PC-9 (cell line): ENCODE results near the gene RUNX1. TPM values are rescaled to one million over a fixed set of nuclear protein-coding genes. Genes with fewer than 3 reads are reported as not detected.
A peak's percentile ranks its signal among the peaks of the same experiment; 100 is the strongest.

Experiments used
- BruUV-seq: library from RNA; stranded (reverse); fragments of 400-500 nt; replicated peaks from 2 replicates; lab custom pipeline; 2021; lab: Mats Ljungman, UMichigan
- CTCF ChIA-PET: fragments of 300-600 bp; sonication (Branson Sonifier 250); formaldehyde crosslinking; loops from one replicate; lab custom pipeline; 2022; ENCODE audit warnings: antibody characterized with exemption; lab: Charles Lee
- POLR2A ChIA-PET: fragments of 300-600 bp; sonication (Branson Sonifier 250); formaldehyde crosslinking; loops from one replicate; lab custom pipeline; 2022; ENCODE audit warnings: antibody characterized with exemption; ENCODE audit not compliant: unreplicated experiment; lab: Charles Lee
- DNase-seq, 2 experiments: peaks; one replicate each; pipeline versions ENCODE4 v3.0.0 to v3.0.0-alpha.2; 2015 to 2022; ENCODE audit warnings: mixed read lengths in 1 of 2
- H2AFZ ChIP-seq: fragments of 200-600 bp; sonication (generic); 2 replicates; pipeline ENCODE4 v1.8.1; 2017; ENCODE audit warnings: antibody characterized with exemption
- H3F3A ChIP-seq: fragments of 200-600 bp; sonication (generic); 2 replicates; pipeline ENCODE4 v1.8.1; 2017; ENCODE audit warnings: antibody characterized with exemption, mild to moderate bottlenecking, low read depth; ENCODE audit not compliant: insufficient read depth
- H3K27ac ChIP-seq: fragments of 200-600 bp; sonication (generic); 2 replicates; pipeline ENCODE4 v1.6.1; 2016; ENCODE audit warnings: mixed run types
- H3K27me3 ChIP-seq: fragments of 200-600 bp; sonication (generic); 2 replicates; pipeline ENCODE4 v1.6.1; 2016; ENCODE audit warnings: low read depth, mixed run types; ENCODE audit not compliant: insufficient read depth
- H3K36me3 ChIP-seq: fragments of 200-600 bp; sonication (generic); 2 replicates; pipeline ENCODE4 v1.6.1; 2016; ENCODE audit warnings: low read depth, mixed run types
- H3K4me1 ChIP-seq: fragments of 200-600 bp; sonication (generic); replicated peaks from 2 replicates; pipeline ENCODE4 v1.6.1; 2016; ENCODE audit warnings: mixed run types; ENCODE audit not compliant: insufficient read depth
- H3K4me2 ChIP-seq: fragments of 200-600 bp; sonication (generic); 2 replicates; pipeline ENCODE4 v1.6.1; 2017; ENCODE audit warnings: mixed run types
- H3K4me3 ChIP-seq: fragments of 200-600 bp; sonication (generic); 2 replicates; pipeline ENCODE4 v1.6.1; 2016; ENCODE audit warnings: mixed run types
- H3K79me2 ChIP-seq: fragments of 200-600 bp; sonication (generic); 2 replicates; pipeline ENCODE4 v1.6.1; 2017; ENCODE audit warnings: low read depth, mixed run types
- H3K9me2 ChIP-seq: fragments of 200-600 bp; sonication (generic); 2 replicates; pipeline ENCODE4 v1.8.1; 2017; ENCODE audit warnings: mild to moderate bottlenecking; ENCODE audit not compliant: insufficient read depth
- H3K9me3 ChIP-seq: fragments of 200-600 bp; sonication (generic); 2 replicates; pipeline ENCODE4 v1.8.1; 2016; ENCODE audit warnings: low read depth; ENCODE audit not compliant: insufficient read depth
- H4K20me1 ChIP-seq: fragments of 200-600 bp; sonication (generic); 2 replicates; pipeline ENCODE4 v1.8.1; 2017; ENCODE audit not compliant: insufficient read depth
- EZH2 ChIP-seq: fragments of 200-600 bp; sonication (generic); IDR thresholded peaks from 2 replicates; pipeline ENCODE4 v1.8.0; 2017; ENCODE audit warnings: antibody characterized with exemption, low read depth
- intact Hi-C: fragments of 100-400 bp; cut with micrococcal nuclease; formaldehyde crosslinking; loops from one replicate; pipeline ENCODE4 v1.10.0; 2022; ENCODE audit not compliant: unreplicated experiment
- total RNA-seq: library from RNA; stranded (reverse); gene quantifications from 2 replicates; pipeline ENCODE4 v1.2.3, GENCODE V29; 2021
- TF ChIP-seq, protein P1 (sequence below): fragments of 200-600 bp; sonication (generic); conservative IDR thresholded peaks from 2 replicates; pipeline ENCODE4 v1.6.1; 2017; ENCODE audit warnings: mixed run types, antibody characterized with exemption, mild to moderate bottlenecking, moderate library complexity

RUNX1 gene
- total RNA-seq, 1 experiment from 2014 or later, result 58.5 TPM

DNA sequence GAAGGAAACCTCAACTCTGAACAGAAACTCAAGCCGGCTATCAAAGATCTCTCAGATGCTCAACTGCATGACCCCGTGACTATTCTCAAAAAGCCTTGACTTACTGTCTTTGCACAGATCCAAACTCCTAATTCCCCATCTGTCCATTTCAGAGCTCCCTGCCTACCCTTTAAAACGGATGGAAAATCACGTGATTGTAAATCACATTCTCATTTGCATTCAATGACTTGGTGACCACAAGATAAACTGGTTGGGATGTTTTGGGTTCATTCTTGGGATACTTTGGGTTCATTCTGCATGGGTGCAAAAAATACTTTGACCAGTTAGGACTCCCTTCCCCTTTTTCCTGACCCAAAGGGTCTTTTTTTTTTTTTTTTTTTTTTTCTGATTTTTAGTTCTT is 41.3 kb upstream of the RUNX1 start:
- Histone ChIP-seq H3K9me2 (no peaks in the 10 kb centered on the region), H2AFZ (no peak overlapping the region), H3K4me2 (no peak overlapping the region), H3K27me3 (no peaks in the 10 kb centered on the region), H3F3A (0 out of 2 replicates have a peak, but pooled peaks cover 4% of the 10 kb centered on the region), H3K4me1 (peaks cover 12% of the 10 kb centered on the region; the same call in 1 of the 2 replicates), H4K20me1 (no peaks in the 10 kb centered on the region), H3K27ac (no peak overlapping the region), H3K79me2 (no peaks in the 10 kb centered on the region), H3K4me3 (no peak overlapping the region), H3K36me3 (no peaks in the 10 kb centered on the region), H3K9me3 (no peaks in the 10 kb centered on the region)
- ChIA-PET CTCF (no interaction called here), POLR2A (no interaction called here)
- intact Hi-C loops, result no loop called here
- no peak for DNase-seq
- TF ChIP-seq, protein P1, sequence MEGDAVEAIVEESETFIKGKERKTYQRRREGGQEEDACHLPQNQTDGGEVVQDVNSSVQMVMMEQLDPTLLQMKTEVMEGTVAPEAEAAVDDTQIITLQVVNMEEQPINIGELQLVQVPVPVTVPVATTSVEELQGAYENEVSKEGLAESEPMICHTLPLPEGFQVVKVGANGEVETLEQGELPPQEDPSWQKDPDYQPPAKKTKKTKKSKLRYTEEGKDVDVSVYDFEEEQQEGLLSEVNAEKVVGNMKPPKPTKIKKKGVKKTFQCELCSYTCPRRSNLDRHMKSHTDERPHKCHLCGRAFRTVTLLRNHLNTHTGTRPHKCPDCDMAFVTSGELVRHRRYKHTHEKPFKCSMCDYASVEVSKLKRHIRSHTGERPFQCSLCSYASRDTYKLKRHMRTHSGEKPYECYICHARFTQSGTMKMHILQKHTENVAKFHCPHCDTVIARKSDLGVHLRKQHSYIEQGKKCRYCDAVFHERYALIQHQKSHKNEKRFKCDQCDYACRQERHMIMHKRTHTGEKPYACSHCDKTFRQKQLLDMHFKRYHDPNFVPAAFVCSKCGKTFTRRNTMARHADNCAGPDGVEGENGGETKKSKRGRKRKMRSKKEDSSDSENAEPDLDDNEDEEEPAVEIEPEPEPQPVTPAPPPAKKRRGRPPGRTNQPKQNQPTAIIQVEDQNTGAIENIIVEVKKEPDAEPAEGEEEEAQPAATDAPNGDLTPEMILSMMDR, result no peak
- TF ChIP-seq EZH2, result no peak
- no TSS peak for BruUV-seq

DNA sequence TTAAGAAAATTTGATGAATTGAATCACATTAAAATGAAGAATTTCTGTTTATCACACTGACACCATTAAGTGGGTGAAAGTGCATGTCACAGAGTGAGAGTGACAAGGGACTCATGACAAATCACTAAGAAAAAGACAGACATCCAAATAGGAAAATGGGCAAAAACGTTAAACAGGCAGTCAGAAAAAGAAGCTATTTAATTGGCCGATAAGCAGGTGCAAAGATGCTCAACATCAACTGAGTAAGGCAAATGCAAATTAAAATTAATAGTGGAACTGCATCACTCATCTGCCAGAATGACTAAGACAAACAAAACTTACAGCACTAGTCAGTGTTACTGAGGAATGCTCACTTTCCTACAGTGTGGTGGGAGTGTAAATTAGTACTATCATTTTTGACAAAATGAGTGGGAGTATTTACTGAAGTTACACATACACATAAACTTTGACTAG is 39.2 kb upstream of the RUNX1 start:
- peaks cover 6% of the 10 kb centered on the region; the same call in 1 of the 2 replicates for H3K9me3 ChIP-seq
- intact Hi-C loops, result no loop called here
- ChIA-PET CTCF (no interaction called here), POLR2A (no interaction called here)
- TF ChIP-seq, protein P1, result no peak
- no peak for TF ChIP-seq EZH2
- H3K36me3 ChIP-seq, result no peaks in the 10 kb centered on the region
- no peak for DNase-seq
- H3K4me2 ChIP-seq, result no peak overlapping the region
- no peaks in the 10 kb centered on the region for H3K79me2 ChIP-seq
- peaks cover 8% of the 10 kb centered on the region; the same call in 1 of the 2 replicates for H3F3A ChIP-seq
- BruUV-seq, result no TSS peak
- H4K20me1 ChIP-seq, result no peaks in the 10 kb centered on the region
- peaks cover 18% of the 10 kb centered on the region for H3K4me1 ChIP-seq
- H3K4me3 ChIP-seq, result no peak overlapping the region
- no peak overlapping the region for H3K27ac ChIP-seq
- H2AFZ ChIP-seq, result no peak overlapping the region
- H3K9me2 ChIP-seq, result no peaks in the 10 kb centered on the region
- no peaks in the 10 kb centered on the region for H3K27me3 ChIP-seq

DNA sequence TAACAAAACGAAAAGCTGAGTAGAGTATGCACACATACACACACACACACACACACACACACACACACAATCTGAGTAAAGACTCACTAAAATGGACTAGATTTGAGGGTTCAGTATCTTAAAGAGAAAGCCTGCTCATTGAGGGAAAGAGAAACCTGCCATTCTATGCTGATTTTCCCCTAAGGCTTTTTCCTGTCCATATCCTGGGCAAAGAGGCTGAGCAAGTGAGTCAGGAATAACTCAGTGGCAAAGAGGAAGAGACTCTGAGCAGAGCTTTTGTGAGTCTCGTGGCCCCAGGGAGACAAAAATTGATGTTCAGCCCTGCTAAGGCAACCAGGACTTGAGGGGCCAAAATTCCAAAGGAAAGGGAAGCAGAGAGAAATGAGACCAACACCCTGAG is 37.3 kb upstream of the RUNX1 start:
- ChIA-PET CTCF (no interaction called here), POLR2A (no interaction called here)
- Histone ChIP-seq H3K9me3 (peaks cover 6% of the 10 kb centered on the region; the same call in 1 of the 2 replicates), H3K9me2 (no peaks in the 10 kb centered on the region), H3K4me2 (0 out of 2 replicates have a peak overlapping the region, but pooled peaks have one; percentile 1), H3K36me3 (no peaks in the 10 kb centered on the region), H3F3A (peaks cover 8% of the 10 kb centered on the region; the same call in 1 of the 2 replicates), H3K27me3 (no peaks in the 10 kb centered on the region), H3K4me3 (no peak overlapping the region), H4K20me1 (no peaks in the 10 kb centered on the region), H2AFZ (no peak overlapping the region), H3K79me2 (no peaks in the 10 kb centered on the region), H3K27ac (peak overlapping the region; percentile 43), H3K4me1 (peaks cover 18% of the 10 kb centered on the region)
- intact Hi-C loops, result no loop called here
- TF ChIP-seq EZH2, result no peak
- TF ChIP-seq, protein P1, result no peak
- no TSS peak for BruUV-seq
- no peak for DNase-seq
